IMR-90 (cell line): ENCODE measurements around the gene CKAP2L.

Source experiments
- CTCF ChIP-seq: conservative IDR thresholded peaks from 2 replicates; pipeline ENCODE4 v1.5.1; 2012; ENCODE audit warnings: mild to moderate bottlenecking, low read depth, low read length, improper control_type of control experiment
- FOS ChIP-seq: fragments of 150-350 bp; IDR thresholded peaks from 2 replicates; pipeline ENCODE4 v1.6.1; 2016; ENCODE audit warnings: low read depth, low read length
- POLR2A ChIP-seq: IDR thresholded peaks from 2 replicates; pipeline ENCODE4 v1.6.1; 2012; ENCODE audit warnings: mild to moderate bottlenecking, low read depth, low read length
- RAD21 ChIP-seq: IDR thresholded peaks from 2 replicates; pipeline ENCODE4 v1.6.1; 2012; ENCODE audit warnings: low read length, improper control_type of control experiment
- RCOR1 ChIP-seq: IDR thresholded peaks from 2 replicates; pipeline ENCODE4 v1.6.1; 2012; ENCODE audit warnings: mild to moderate bottlenecking, low read length, improper control_type of control experiment; ENCODE audit not compliant: insufficient replicate concordance

GRCh38 chr2:112800881-112801583 lies 36.6 kb upstream of the CKAP2L start:
- TF ChIP-seq FOS = no peak
- no peak for TF ChIP-seq CTCF
- no peak for TF ChIP-seq RAD21
- no peak for TF ChIP-seq POLR2A
- no peak for TF ChIP-seq RCOR1
